Heart left ventricle (tissue), 13 donors: ENCODE measurements around the gene GSDMA.

Experiments
- CTCF ChIP-seq, 12 donors: fragments of 200-600 bp; sonication (generic) in 4 of 12; IDR thresholded peaks; one replicate each; pipeline versions ENCODE4 v1.5.0 to v1.8.0; 2018 to 2022; ENCODE audit warnings: antibody characterized with exemption in 12 of 12, mild to moderate bottlenecking in 5 of 12
- POLR2A ChIP-seq, 2 donors: fragments of 450-650 bp; IDR thresholded peaks; one replicate each; pipeline ENCODE4 v1.6.1; 2017; ENCODE audit warnings: antibody characterized with exemption in 2 of 2, mild to moderate bottlenecking in 2 of 2, moderate library complexity in 2 of 2
- donor health status: ischemic (EF 13 %, LVEDD 7.1; RV severe dilation, severe dysfunction).
- donor health status: DM: no; HTN: yes; CAD: no.
- donor health status: DM: no; HTN: no; CAD: no.
- donor health status: ischemic (EF 25% LVEDD 6.9; RV normal size, moderate dysfunction).
- donor health status: ischemic (EF 25% LVEDD 5.7; RV mildly dilated, moderate dysfunction).
- donor health status: ischemic (EF 35%, LVEDD 5.7; RV mildly dilated, moderate dysfunction).
- donor health status: nonischemic (EF 11% LVEDD 7.7; RV severe dilation, severe dysfunction).
- donor health status: DM: yes; HTN: yes; CAD: no.
- donor health status: PGD.
- donor health status: ischemic (EF 29% LVEDD 5.4; RV normal size, mild dysfunction).
- donor health status: nonischemic (EF 23%, LVEDD 6.1; RV moderate dilation, normal function).

DNA sequence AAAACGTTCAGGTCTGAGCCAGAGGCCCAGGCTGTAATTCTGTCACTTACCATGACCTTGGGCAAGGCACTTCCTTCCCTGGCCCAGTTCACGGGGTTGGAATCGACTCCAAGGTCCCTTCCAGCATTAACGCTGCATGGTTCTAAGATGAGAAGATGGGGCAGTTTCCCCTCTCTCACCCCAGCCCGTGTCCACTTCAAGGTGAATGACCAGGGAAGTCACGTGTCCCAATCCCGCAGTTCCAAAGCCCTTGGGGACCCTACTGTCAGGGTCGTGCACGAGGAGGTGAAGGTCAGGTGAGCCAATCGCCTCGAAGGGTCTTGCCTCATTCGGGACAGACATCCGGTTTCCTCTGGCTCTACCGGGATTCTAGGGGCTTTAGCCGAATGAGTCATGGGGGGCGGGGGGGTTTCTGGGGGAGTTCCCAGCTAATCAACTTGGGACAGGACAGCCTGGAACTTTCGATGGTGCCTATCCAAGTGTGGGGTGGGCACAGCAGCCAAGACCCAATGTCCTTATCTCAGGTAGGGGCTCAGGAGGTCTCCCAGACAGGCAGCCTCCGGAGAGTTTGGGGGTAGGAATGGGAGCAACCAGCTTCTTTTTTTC, 51.7 kb downstream of the GSDMA start:
- TF ChIP-seq CTCF (IDR thresholded peaks at IDR 0.05) (no peak), POLR2A (IDR thresholded peaks at IDR 0.05) (no peak)
